GM10248 (cell line): ENCODE results near the gene FANCC.

Experiments
- CTCF ChIA-PET: fragments of 300-600 bp; sonication (Branson Sonifier 250); formaldehyde crosslinking; extraction: SDS; loops from one replicate; lab custom pipeline; 2021; ENCODE audit warnings: antibody characterized with exemption; lab: Yijun Ruan, JAX
- POLR2A ChIA-PET: fragments of 350-650 bp; sonication (Branson Sonifier 250); formaldehyde crosslinking; extraction: SDS; loops from one replicate; lab custom pipeline; 2020; ENCODE audit warnings: antibody characterized with exemption; lab: Yijun Ruan, JAX
- DNase-seq: peaks from one replicate; pipeline ENCODE4 v3.0.0; 2012; ENCODE audit errors: extremely low spot score
- TF ChIP-seq, protein P1 (sequence below): IDR thresholded peaks from 2 replicates; pipeline ENCODE4 v1.5.1; 2012; ENCODE audit warnings: mild to moderate bottlenecking, low read depth; ENCODE audit errors: extremely low read depth, missing control alignments, control extremely low read depth

Gene FANCC

DNA sequence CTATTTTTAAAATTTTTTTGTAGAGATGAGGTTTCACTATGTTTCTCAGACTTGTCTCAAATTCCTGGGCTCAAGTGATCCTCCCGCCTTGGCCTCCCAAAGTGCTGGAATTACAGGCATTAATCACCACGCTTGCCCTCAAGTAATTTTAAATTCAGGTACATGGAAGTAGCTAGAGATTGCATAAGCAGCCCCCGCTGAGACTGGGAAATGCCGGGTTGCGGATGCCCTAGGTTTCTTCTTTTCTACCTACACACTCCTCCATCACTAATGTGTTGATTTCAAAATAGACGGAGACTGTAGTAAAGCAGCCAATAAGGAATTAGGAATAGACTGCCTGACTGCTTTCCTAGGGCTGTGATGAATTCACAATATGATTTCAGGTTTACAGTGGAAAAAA lies 202.4 kb downstream of the FANCC start:
- TF ChIP-seq, protein P1, sequence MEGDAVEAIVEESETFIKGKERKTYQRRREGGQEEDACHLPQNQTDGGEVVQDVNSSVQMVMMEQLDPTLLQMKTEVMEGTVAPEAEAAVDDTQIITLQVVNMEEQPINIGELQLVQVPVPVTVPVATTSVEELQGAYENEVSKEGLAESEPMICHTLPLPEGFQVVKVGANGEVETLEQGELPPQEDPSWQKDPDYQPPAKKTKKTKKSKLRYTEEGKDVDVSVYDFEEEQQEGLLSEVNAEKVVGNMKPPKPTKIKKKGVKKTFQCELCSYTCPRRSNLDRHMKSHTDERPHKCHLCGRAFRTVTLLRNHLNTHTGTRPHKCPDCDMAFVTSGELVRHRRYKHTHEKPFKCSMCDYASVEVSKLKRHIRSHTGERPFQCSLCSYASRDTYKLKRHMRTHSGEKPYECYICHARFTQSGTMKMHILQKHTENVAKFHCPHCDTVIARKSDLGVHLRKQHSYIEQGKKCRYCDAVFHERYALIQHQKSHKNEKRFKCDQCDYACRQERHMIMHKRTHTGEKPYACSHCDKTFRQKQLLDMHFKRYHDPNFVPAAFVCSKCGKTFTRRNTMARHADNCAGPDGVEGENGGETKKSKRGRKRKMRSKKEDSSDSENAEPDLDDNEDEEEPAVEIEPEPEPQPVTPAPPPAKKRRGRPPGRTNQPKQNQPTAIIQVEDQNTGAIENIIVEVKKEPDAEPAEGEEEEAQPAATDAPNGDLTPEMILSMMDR: no peak
- ChIA-PET CTCF (interaction anchor here (7.2 kb wide), 1 partner anchor 14 kb away, joined by 101 read pairs; no protein-coding TSS in a partner anchor), POLR2A (no interaction called here)
- DNase-seq: no peak

DNA sequence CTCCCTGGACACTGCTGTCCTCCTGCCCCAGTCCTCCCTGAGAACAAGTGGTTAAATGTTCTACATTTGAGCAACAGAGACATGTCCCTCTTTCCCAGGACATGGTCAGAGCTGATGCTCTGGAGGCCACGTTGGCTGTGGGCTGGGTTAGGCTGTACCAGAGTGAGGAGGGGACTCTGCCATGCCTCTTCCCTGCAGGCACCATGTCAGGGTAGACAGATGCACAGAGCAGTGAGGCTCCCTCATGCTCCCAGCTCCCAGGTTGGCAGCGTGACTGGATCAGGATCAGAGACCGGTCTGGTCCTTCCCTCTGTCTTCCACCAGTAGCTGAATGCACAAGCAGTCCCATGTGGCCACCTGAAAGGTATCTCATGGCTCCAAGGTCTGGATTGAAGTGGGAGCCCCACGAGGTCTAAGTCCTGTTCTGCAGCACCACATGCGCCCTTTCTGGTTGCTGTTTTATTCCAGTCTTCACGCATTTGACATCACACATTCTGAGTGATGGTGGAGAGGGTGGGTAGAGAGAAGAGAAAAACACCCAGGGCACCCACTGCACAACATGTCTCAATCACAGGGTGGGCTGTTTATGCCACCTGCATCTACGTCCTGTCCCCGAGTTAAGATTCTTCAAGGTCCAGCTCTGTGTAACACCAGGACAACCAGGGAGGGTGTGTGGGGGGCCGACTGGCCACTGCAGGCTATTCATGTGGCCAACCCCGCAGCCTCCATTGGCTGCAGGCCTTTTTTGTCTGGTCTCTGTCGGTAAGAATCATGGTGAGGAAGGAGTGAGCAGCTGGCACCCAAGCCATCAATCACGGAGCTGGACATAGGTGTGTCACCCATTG lies 204.9 kb downstream of the FANCC start:
- no peak for DNase-seq
- TF ChIP-seq, protein P1: no peak
- ChIA-PET CTCF (interaction anchor here (1.2 to 7.8 kb wide), 3 partner anchors 10 to 56 kb away, joined by 3 to 74 read pairs (median 4); no protein-coding TSS in a partner anchor), POLR2A (no interaction called here)

DNA sequence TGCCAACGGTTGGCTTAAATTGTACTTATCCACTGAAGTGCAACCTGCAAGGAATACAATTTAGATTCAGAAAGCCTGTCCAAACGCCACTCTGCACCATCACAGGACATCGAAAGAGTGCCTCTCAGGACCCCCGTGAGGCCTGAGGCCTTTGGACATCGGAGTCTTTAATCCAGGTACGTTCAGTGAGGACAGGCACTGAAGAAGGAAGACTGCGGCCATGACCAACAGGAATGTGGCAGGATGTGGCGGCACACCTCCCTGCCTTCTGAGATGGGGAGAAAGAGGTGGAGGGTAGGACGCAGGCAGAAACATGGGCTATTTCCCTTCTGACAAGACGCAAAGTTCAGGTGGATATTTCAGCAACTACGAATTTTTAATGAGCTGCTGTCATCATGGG lies 205.8 kb downstream of the FANCC start:
- ChIA-PET POLR2A (no interaction called here), CTCF (interaction anchor here (1.2 to 7.8 kb wide), 3 partner anchors 11 to 57 kb away, joined by 3 to 74 read pairs (median 4); no protein-coding TSS in a partner anchor)
- TF ChIP-seq, protein P1: no peak
- DNase-seq: no peak

DNA sequence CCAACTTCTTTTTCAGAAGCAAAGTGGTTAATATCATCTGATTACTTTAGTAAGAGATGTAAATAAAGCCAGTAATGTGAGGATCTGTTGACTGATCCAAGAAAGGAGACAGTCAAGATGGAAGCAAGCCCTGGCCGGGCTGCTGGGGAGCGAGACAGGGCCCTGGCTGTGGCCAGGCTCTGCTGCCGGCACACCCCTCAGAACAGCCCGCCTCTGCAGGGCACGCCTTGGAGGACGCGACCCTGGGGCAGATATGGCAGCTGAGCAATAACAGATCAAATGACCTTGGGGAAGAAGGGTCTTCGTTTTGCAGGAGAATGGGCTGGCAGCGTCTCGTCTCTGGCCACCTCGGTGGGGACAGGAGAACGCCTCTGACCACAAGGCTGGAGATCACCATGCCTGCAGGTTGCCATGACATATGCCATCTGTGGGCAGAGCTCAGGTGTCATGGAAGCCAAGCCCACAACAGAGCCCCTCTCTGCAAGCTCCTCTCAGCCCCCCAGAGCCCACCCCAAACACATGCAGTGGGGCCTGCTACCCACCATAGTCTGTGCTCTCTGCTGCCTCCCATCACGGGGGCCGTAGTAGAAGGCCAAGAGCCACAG lies 206.5 kb downstream of the FANCC start:
- ChIA-PET POLR2A (no interaction called here), CTCF (interaction anchor here (1.8 to 7.8 kb wide), 3 partner anchors 8 to 57 kb away, joined by 4 to 74 read pairs (median 6); no protein-coding TSS in a partner anchor)
- no peak for DNase-seq
- TF ChIP-seq, protein P1: no peak

DNA sequence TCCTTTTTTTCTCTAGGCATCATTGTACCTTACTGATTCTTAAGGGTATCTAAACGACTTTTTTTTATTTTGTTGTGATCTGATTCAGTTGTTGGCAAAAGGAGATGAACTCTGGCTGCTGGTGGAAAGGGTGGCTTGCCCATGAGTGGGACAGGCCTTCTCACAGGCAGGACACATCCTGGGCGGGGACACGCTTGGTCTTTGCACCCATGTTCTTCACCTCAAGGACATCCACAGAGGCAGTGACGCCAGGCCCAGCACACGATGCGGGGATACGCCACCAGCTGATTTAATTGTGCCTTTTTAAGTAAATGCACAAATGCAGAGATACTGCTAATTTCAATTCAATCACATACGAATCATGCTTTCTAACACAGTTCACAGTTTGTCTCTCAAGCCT lies 208.1 kb downstream of the FANCC start:
- DNase-seq: no peak
- ChIA-PET CTCF (interaction anchor here (1.0 to 7.8 kb wide), 3 partner anchors 9 to 20 kb away, joined by 3 to 74 read pairs (median 6); no protein-coding TSS in a partner anchor), POLR2A (no interaction called here)
- TF ChIP-seq, protein P1: no peak

DNA sequence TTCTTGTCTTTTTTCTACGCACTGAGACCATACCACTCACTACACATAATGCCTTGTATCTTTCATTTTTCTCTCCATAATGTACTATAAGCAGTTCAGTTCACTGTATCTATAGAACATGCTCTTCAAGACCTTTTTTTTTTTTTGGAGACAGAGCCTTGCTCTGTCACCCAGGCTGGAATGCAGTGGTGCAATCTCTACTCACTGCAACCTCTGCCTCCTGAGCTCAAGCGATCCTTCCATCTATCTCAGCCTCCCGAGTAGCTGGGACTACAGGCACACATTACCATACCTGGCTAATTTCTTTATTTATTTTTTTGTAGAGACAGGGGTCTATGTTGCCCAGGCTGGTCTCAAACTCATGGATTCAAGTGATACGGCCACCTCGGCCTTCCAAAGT lies 208.7 kb downstream of the FANCC start:
- CTCF ChIA-PET: interaction anchor here (2.1 to 7.8 kb wide), 2 partner anchors 11 to 20 kb away, joined by 6 to 74 read pairs; no protein-coding TSS in a partner anchor
- TF ChIP-seq, protein P1: no peak
- POLR2A ChIA-PET: no interaction called here
- DNase-seq: no peak
